GM21576 (cell line): Measurements from ENCODE around the gene KLHL40.

ENCODE experiments used
- ATAC-seq: cut with Tn5 transposase; IDR thresholded peaks from one replicate; pipeline ENCODE4 v1.9.1; 2021; ENCODE audit warnings: mild to moderate bottlenecking, moderate library complexity; ENCODE audit not compliant: unreplicated experiment

Gene KLHL40

GRCh38 chr3:42668413-42668760 lies 16.9 kb upstream of the KLHL40 start:
- no peak for ATAC-seq

- no peak for ATAC-seq
These were observed 16.5 kb upstream of the KLHL40 start for GRCh38 chr3:42668793-42669217.

GRCh38 chr3:42670051-42670576 lies 15.2 kb upstream of the KLHL40 start:
- no peak for ATAC-seq

GRCh38 chr3:42670670-42671069 lies 14.7 kb upstream of the KLHL40 start:
- no peak for ATAC-seq

GRCh38 chr3:42672515-42672914 lies 12.8 kb upstream of the KLHL40 start:
- no peak for ATAC-seq

GRCh38 chr3:42673082-42673481 lies 12.3 kb upstream of the KLHL40 start:
- no peak for ATAC-seq

- no peak for ATAC-seq
These were observed 11.2 kb upstream of the KLHL40 start for GRCh38 chr3:42674146-42674545.

- no peak for ATAC-seq
These were observed 9.4 kb upstream of the KLHL40 start for GRCh38 chr3:42675909-42676308.

- no peak for ATAC-seq
These were observed 6.9 kb upstream of the KLHL40 start for GRCh38 chr3:42678447-42678846.

- ATAC-seq = no peak
These were observed 5.1 kb upstream of the KLHL40 start for GRCh38 chr3:42680271-42680670.

- ATAC-seq = no peak
These were observed 4.5 kb upstream of the KLHL40 start for GRCh38 chr3:42680806-42681205.

GRCh38 chr3:42681361-42682038 lies 3.8 kb upstream of the KLHL40 start:
- ATAC-seq = no peak

GRCh38 chr3:42682301-42683070 lies 2.9 kb upstream of the KLHL40 start:
- ATAC-seq = no peak

GRCh38 chr3:42683875-42684598 lies 1.3 kb upstream of the KLHL40 start:
- no peak for ATAC-seq

- no peak for ATAC-seq
These were observed 540 bp upstream of the KLHL40 start for GRCh38 chr3:42684632-42685362.

- ATAC-seq = no peak
These were observed 819 bp downstream of the KLHL40 start for GRCh38 chr3:42685891-42686820.

GRCh38 chr3:42686832-42687650 lies 1.7 kb downstream of the KLHL40 start:
- no peak for ATAC-seq

- ATAC-seq = no peak
These were observed 2.7 kb downstream of the KLHL40 start for GRCh38 chr3:42688016-42688415.
